ENCODE data around the gene ABCG5.

ABCG5 gene

GRCh38 chr2:43872151-43872550 is 33.5 kb upstream of the ABCG5 start:
- WGBS, 2 experiments (ENCODE audit: insufficient coverage in 2 of 2) = 88 to 90% methylated on average over 3 to 10 of the region's 12 CpGs
- H3K9me3 ChIP-seq (ENCODE audit: control insufficient read depth, low read length) = no peaks in the 10 kb centered on the region
- H3K36me3 ChIP-seq (ENCODE audit: control insufficient read depth, insufficient read depth, low read length) = no peaks in the 10 kb centered on the region
- no peak overlapping the region for H3K27ac ChIP-seq (ENCODE audit: low read depth, low read length, severe bottlenecking)
- H3K4me1 ChIP-seq (ENCODE audit: control insufficient read depth, insufficient read depth, low read length, poor library complexity, severe bottlenecking) = no peaks in the 10 kb centered on the region
- H3K4me3 ChIP-seq (ENCODE audit: extremely low read depth, insufficient read depth, low read length, poor library complexity, severe bottlenecking) = no peak overlapping the region

- H3K4me1 ChIP-seq (ENCODE audit: control insufficient read depth, insufficient read depth, low read length, poor library complexity, severe bottlenecking) = no peaks in the 10 kb centered on the region
- no peak overlapping the region for H3K4me3 ChIP-seq (ENCODE audit: extremely low read depth, insufficient read depth, low read length, poor library complexity, severe bottlenecking)
- H3K36me3 ChIP-seq (ENCODE audit: control insufficient read depth, insufficient read depth, low read length) = no peaks in the 10 kb centered on the region
- 71 to 84% methylated on average over 1 to 2 of the region's 2 CpGs for WGBS, 2 experiments (ENCODE audit: insufficient coverage in 2 of 2)
- no peaks in the 10 kb centered on the region for H3K9me3 ChIP-seq (ENCODE audit: control insufficient read depth, low read length)
- no peak overlapping the region for H3K27ac ChIP-seq (ENCODE audit: low read depth, low read length, severe bottlenecking)
These were observed 16.7 kb upstream of the ABCG5 start for GRCh38 chr2:43855292-43855691.

- H3K4me3 ChIP-seq (ENCODE audit: extremely low read depth, insufficient read depth, low read length, poor library complexity, severe bottlenecking) = no peak overlapping the region
- no peak overlapping the region for H3K27ac ChIP-seq (ENCODE audit: low read depth, low read length, severe bottlenecking)
- H3K36me3 ChIP-seq (ENCODE audit: control insufficient read depth, insufficient read depth, low read length) = no peaks in the 10 kb centered on the region
- no peaks in the 10 kb centered on the region for H3K4me1 ChIP-seq (ENCODE audit: control insufficient read depth, insufficient read depth, low read length, poor library complexity, severe bottlenecking)
- no peaks in the 10 kb centered on the region for H3K9me3 ChIP-seq (ENCODE audit: control insufficient read depth, low read length)
- WGBS, 2 experiments (ENCODE audit: insufficient coverage in 2 of 2) = 76 to 83% methylated on average over 3 of the region's 3 CpGs
These were observed 16.0 kb upstream of the ABCG5 start for GRCh38 chr2:43854671-43855070.

- Histone ChIP-seq H3K36me3 (ENCODE audit: control insufficient read depth, insufficient read depth, low read length) (no peaks in the 10 kb centered on the region), H3K9me3 (ENCODE audit: control insufficient read depth, low read length) (no peaks in the 10 kb centered on the region), H3K27ac (ENCODE audit: low read depth, low read length, severe bottlenecking) (no peak overlapping the region), H3K4me3 (ENCODE audit: extremely low read depth, insufficient read depth, low read length, poor library complexity, severe bottlenecking) (no peak overlapping the region), H3K4me1 (ENCODE audit: control insufficient read depth, insufficient read depth, low read length, poor library complexity, severe bottlenecking) (no peaks in the 10 kb centered on the region)
- 88% methylated on average over 8 to 10 of the region's 10 CpGs for WGBS, 2 experiments (ENCODE audit: insufficient coverage in 2 of 2)
These were observed 14.8 kb upstream of the ABCG5 start for GRCh38 chr2:43853141-43854081.

GRCh38 chr2:43852196-43852730 is 13.6 kb upstream of the ABCG5 start:
- WGBS, 2 experiments (ENCODE audit: insufficient coverage in 2 of 2) = 82 to 91% methylated on average over 20 to 21 of the region's 21 CpGs
- Histone ChIP-seq H3K9me3 (ENCODE audit: control insufficient read depth, low read length) (no peaks in the 10 kb centered on the region), H3K4me3 (ENCODE audit: extremely low read depth, insufficient read depth, low read length, poor library complexity, severe bottlenecking) (no peak overlapping the region), H3K4me1 (ENCODE audit: control insufficient read depth, insufficient read depth, low read length, poor library complexity, severe bottlenecking) (no peaks in the 10 kb centered on the region), H3K27ac (ENCODE audit: low read depth, low read length, severe bottlenecking) (no peak overlapping the region), H3K36me3 (ENCODE audit: control insufficient read depth, insufficient read depth, low read length) (no peaks in the 10 kb centered on the region)

- Histone ChIP-seq H3K9me3 (ENCODE audit: control insufficient read depth, low read length) (no peaks in the 10 kb centered on the region), H3K4me3 (ENCODE audit: extremely low read depth, insufficient read depth, low read length, poor library complexity, severe bottlenecking) (no peak overlapping the region), H3K36me3 (ENCODE audit: control insufficient read depth, insufficient read depth, low read length) (no peaks in the 10 kb centered on the region), H3K4me1 (ENCODE audit: control insufficient read depth, insufficient read depth, low read length, poor library complexity, severe bottlenecking) (no peaks in the 10 kb centered on the region), H3K27ac (ENCODE audit: low read depth, low read length, severe bottlenecking) (no peak overlapping the region)
- WGBS, 2 experiments (ENCODE audit: insufficient coverage in 2 of 2) = 94 to 98% methylated on average over 15 to 16 of the region's 20 CpGs
These were observed 12.7 kb upstream of the ABCG5 start for GRCh38 chr2:43851011-43851980.

- Histone ChIP-seq H3K4me3 (ENCODE audit: extremely low read depth, insufficient read depth, low read length, poor library complexity, severe bottlenecking) (no peak overlapping the region), H3K27ac (ENCODE audit: low read depth, low read length, severe bottlenecking) (no peak overlapping the region), H3K9me3 (ENCODE audit: control insufficient read depth, low read length) (no peaks in the 10 kb centered on the region), H3K4me1 (ENCODE audit: control insufficient read depth, insufficient read depth, low read length, poor library complexity, severe bottlenecking) (no peaks in the 10 kb centered on the region), H3K36me3 (ENCODE audit: control insufficient read depth, insufficient read depth, low read length) (no peaks in the 10 kb centered on the region)
- WGBS, 2 experiments (ENCODE audit: insufficient coverage in 2 of 2) = 92% methylated on average over 1 of the region's 1 CpG; no CpG with 5 or more reads in 1 of the 2 experiments
These were observed 9.6 kb upstream of the ABCG5 start for GRCh38 chr2:43848214-43848613.

GRCh38 chr2:43846140-43846793 is 7.6 kb upstream of the ABCG5 start:
- Histone ChIP-seq H3K36me3 (ENCODE audit: control insufficient read depth, insufficient read depth, low read length) (no peaks in the 10 kb centered on the region), H3K27ac (ENCODE audit: low read depth, low read length, severe bottlenecking) (no peak overlapping the region), H3K9me3 (ENCODE audit: control insufficient read depth, low read length) (no peaks in the 10 kb centered on the region), H3K4me1 (ENCODE audit: control insufficient read depth, insufficient read depth, low read length, poor library complexity, severe bottlenecking) (no peaks in the 10 kb centered on the region), H3K4me3 (ENCODE audit: extremely low read depth, insufficient read depth, low read length, poor library complexity, severe bottlenecking) (no peak overlapping the region)
- 79 to 96% methylated on average over 5 of the region's 5 CpGs for WGBS, 2 experiments (ENCODE audit: insufficient coverage in 2 of 2)

GRCh38 chr2:43845181-43845580 is 6.5 kb upstream of the ABCG5 start:
- H3K36me3 ChIP-seq (ENCODE audit: control insufficient read depth, insufficient read depth, low read length) = no peaks in the 10 kb centered on the region
- no CpG with 5 or more reads among the region's 1 CpG for WGBS, 2 experiments (ENCODE audit: insufficient coverage in 2 of 2)
- H3K4me1 ChIP-seq (ENCODE audit: control insufficient read depth, insufficient read depth, low read length, poor library complexity, severe bottlenecking) = no peaks in the 10 kb centered on the region
- H3K4me3 ChIP-seq (ENCODE audit: extremely low read depth, insufficient read depth, low read length, poor library complexity, severe bottlenecking) = no peak overlapping the region
- H3K9me3 ChIP-seq (ENCODE audit: control insufficient read depth, low read length) = no peaks in the 10 kb centered on the region
- no peak overlapping the region for H3K27ac ChIP-seq (ENCODE audit: low read depth, low read length, severe bottlenecking)

- WGBS, 2 experiments (ENCODE audit: insufficient coverage in 2 of 2) = 83 to 93% methylated on average over 4 to 7 of the region's 9 CpGs
- no peaks in the 10 kb centered on the region for H3K9me3 ChIP-seq (ENCODE audit: control insufficient read depth, low read length)
- H3K4me3 ChIP-seq (ENCODE audit: extremely low read depth, insufficient read depth, low read length, poor library complexity, severe bottlenecking) = no peak overlapping the region
- no peak overlapping the region for H3K27ac ChIP-seq (ENCODE audit: low read depth, low read length, severe bottlenecking)
- no peaks in the 10 kb centered on the region for H3K36me3 ChIP-seq (ENCODE audit: control insufficient read depth, insufficient read depth, low read length)
- H3K4me1 ChIP-seq (ENCODE audit: control insufficient read depth, insufficient read depth, low read length, poor library complexity, severe bottlenecking) = no peaks in the 10 kb centered on the region
These were observed 4.2 kb upstream of the ABCG5 start for GRCh38 chr2:43842866-43843226.

Data from mesodermal cell (in vitro differentiated cells).